Myometrial cell (primary cell): ENCODE data around the gene PANK1. TPM values are rescaled to one million over a fixed set of nuclear protein-coding genes. Genes with fewer than 3 reads are reported as not detected.

Experiments used
- total RNA-seq: library from RNA; depleted of rRNA; stranded (reverse); fragments of >200 nt; gene quantifications from 2 replicates; pipeline ENCODE4 v1.2.3, GENCODE V29; 2015

PANK1 gene
- total RNA-seq, result 2.0 and 2.5 TPM in 2 replicates

DNA sequence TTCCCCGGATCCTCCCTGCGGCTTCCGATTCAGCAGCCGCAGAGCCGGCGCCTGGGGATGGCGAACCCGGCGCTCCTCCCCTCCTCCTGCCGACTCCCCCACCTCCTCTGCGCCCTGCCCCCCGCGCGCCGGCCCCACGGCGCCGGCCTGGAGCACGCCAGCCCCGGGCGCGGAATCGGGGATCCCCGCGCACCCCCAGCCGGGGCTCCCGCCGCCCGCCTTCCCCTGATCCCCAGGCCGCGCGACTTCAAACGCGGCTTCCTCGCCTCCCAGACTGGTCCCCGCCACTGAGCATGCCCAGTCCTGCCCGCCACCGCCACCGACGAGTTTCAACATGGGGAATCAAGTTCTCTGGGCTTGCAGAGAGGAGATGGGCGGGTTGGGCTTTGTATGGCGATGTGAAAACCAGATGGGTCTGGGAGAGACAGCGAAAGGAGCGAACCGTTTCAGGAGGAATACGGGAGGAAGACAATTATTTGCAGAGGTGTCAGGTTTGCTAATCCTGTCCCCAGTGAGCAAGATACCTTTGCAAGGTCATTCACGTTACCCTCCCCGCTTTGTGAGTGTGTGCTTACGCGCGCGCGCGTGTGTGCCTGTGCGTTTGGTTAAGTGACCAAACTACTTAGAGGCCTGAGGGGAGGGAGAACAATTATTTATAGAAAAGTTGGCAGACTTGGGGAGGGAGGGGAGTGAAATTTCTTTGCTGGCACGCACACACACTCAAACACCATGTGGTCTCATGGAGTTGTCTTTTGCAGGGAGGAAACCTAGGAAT lies at the start of gene PANK1:
Gene PANK1, minus strand, starts transcription at position 276 of the 775 bp plus-strand sequence. CDS start 351 bp downstream, outside the sequence.

DNA sequence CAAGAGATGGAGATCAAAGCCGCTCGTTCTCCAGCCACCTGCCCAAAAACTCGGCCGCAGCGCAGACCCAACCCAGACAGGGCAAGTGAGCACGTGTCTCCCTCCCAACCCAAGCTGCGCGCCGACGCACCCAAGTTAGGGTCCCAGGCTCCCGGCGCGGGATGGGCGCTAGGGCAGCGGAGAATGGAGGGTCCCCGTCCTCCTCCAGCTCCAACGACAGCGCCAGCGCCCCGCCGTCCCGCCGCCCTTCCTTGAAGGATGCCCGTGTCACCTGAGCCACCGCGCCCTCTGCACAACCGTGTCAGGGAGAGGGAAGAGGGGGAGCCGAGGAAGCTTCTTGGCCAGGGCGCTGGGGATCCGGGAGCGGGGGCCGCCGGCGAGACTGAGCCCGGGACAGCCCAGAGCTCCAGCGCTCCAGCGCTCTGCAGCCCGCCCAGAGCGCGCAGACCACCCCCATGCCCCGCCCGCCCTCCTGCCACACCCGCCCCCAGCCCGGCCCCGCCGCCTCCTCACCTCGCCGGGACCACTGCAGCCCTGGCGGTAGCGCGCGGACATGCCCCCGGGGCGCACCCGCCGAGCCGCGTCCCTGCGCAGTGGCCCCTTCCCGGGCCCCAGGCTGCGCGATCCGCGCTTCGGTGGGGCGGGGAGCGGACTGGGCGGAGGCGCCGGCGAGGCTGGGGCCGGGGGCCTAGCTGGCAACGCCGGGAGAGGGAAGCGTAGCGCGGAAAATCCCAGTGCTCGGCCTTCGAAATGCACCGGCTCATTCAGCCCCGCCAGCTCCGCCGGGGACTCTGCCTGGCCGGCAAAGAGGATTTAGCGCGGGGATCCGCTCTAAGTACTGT lies 109.7 kb downstream of the PANK1 start, which contains the start of gene SLC16A12:
Gene SLC16A12, minus strand, starts transcription at position 424 of the 842 bp plus-strand sequence. CDS start 73,016 bp downstream, outside the sequence.

Other genes with a start within 250 kb of the PANK1 start
- gene IFIT5, start 230.7 kb downstream of the PANK1 start, total RNA-seq, result 18.7 and 19.0 TPM in 2 replicates
- gene SLC16A12, start 109.6 kb downstream of the PANK1 start, total RNA-seq, result 0.29 and 0.35 TPM in 2 replicates
- 11.0 and 17.4 TPM in 2 replicates for gene KIF20B, start 56.3 kb upstream of the PANK1 start, total RNA-seq